ENCODE results near the gene SESTD1. TPM values are rescaled to one million over a fixed set of nuclear protein-coding genes. Genes with fewer than 3 reads are reported as not detected.

SESTD1 gene
- total RNA-seq, 1 experiment from 2014 or later = 26.9 TPM

- no peak overlapping the region for H3K4me3 ChIP-seq (ENCODE audit: low read depth, low read length, poor library complexity, severe bottlenecking)
- H3K27me3 ChIP-seq (replicated peaks; ENCODE audit: insufficient read depth, low read depth, low read length, poor library complexity) = no peaks in the 10 kb centered on the region
- no peak for DNase-seq (ENCODE audit: low spot score)
- TF ChIP-seq EZH2 (IDR thresholded peaks at IDR 0.05; ENCODE audit: borderline replicate concordance, low read depth, low read length, poor library complexity, severe bottlenecking) = no peak
- no peak for TF ChIP-seq CTCF (conservative IDR thresholded peaks at IDR 0.05; ENCODE audit: low read depth, low read length)
- no peak overlapping the region for H3K27ac ChIP-seq (ENCODE audit: low read depth, low read length, poor library complexity, severe bottlenecking)
- ChIA-PET CTCF (no interaction called here), POLR2A (ENCODE audit: low non-redundant PET) (no interaction called here)
- intact Hi-C loops (cut with micrococcal nuclease; ENCODE audit: unreplicated experiment) = no loop called here
- H3K36me3 ChIP-seq (ENCODE audit: insufficient read depth, low read length, poor library complexity, severe bottlenecking) = no peaks in the 10 kb centered on the region
- no TSS peak for BruUV-seq (replicated peaks)
- no peaks in the 10 kb centered on the region for H3K4me1 ChIP-seq (ENCODE audit: insufficient read depth, low read length, poor library complexity, severe bottlenecking)
- H3K9me3 ChIP-seq (ENCODE audit: low read depth, low read length, poor library complexity, severe bottlenecking) = peaks cover 8% of the 10 kb centered on the region
These were observed 11.4 kb downstream of the SESTD1 start for GRCh38 chr2:179253226-179253625.

GRCh38 chr2:179252423-179252822 is 12.2 kb downstream of the SESTD1 start:
- ChIA-PET POLR2A (ENCODE audit: low non-redundant PET) (no interaction called here), CTCF (no interaction called here)
- DNase-seq (ENCODE audit: low spot score) = no peak
- H3K27me3 ChIP-seq (replicated peaks; ENCODE audit: insufficient read depth, low read depth, low read length, poor library complexity) = no peaks in the 10 kb centered on the region
- H3K36me3 ChIP-seq (ENCODE audit: insufficient read depth, low read length, poor library complexity, severe bottlenecking) = no peaks in the 10 kb centered on the region
- no TSS peak for BruUV-seq (replicated peaks)
- H3K9me3 ChIP-seq (ENCODE audit: low read depth, low read length, poor library complexity, severe bottlenecking) = peaks cover 8% of the 10 kb centered on the region
- TF ChIP-seq CTCF (conservative IDR thresholded peaks at IDR 0.05; ENCODE audit: low read depth, low read length) = no peak
- TF ChIP-seq EZH2 (IDR thresholded peaks at IDR 0.05; ENCODE audit: borderline replicate concordance, low read depth, low read length, poor library complexity, severe bottlenecking) = no peak
- no peak overlapping the region for H3K4me3 ChIP-seq (ENCODE audit: low read depth, low read length, poor library complexity, severe bottlenecking)
- intact Hi-C loops (cut with micrococcal nuclease; ENCODE audit: unreplicated experiment) = no loop called here
- H3K4me1 ChIP-seq (ENCODE audit: insufficient read depth, low read length, poor library complexity, severe bottlenecking) = no peaks in the 10 kb centered on the region
- no peak overlapping the region for H3K27ac ChIP-seq (ENCODE audit: low read depth, low read length, poor library complexity, severe bottlenecking)

GRCh38 chr2:179251870-179252269 is 12.8 kb downstream of the SESTD1 start:
- no TSS peak for BruUV-seq (replicated peaks)
- Histone ChIP-seq H3K4me1 (ENCODE audit: insufficient read depth, low read length, poor library complexity, severe bottlenecking) (no peaks in the 10 kb centered on the region), H3K9me3 (ENCODE audit: low read depth, low read length, poor library complexity, severe bottlenecking) (peaks cover 8% of the 10 kb centered on the region), H3K4me3 (ENCODE audit: low read depth, low read length, poor library complexity, severe bottlenecking) (no peak overlapping the region), H3K36me3 (ENCODE audit: insufficient read depth, low read length, poor library complexity, severe bottlenecking) (no peaks in the 10 kb centered on the region), H3K27me3 (replicated peaks; ENCODE audit: insufficient read depth, low read depth, low read length, poor library complexity) (no peaks in the 10 kb centered on the region), H3K27ac (ENCODE audit: low read depth, low read length, poor library complexity, severe bottlenecking) (no peak overlapping the region)
- intact Hi-C loops (cut with micrococcal nuclease; ENCODE audit: unreplicated experiment) = no loop called here
- DNase-seq (ENCODE audit: low spot score) = no peak
- CTCF ChIA-PET = no interaction called here
- POLR2A ChIA-PET (ENCODE audit: low non-redundant PET) = no interaction called here
- TF ChIP-seq CTCF (conservative IDR thresholded peaks at IDR 0.05; ENCODE audit: low read depth, low read length) = no peak
- TF ChIP-seq EZH2 (IDR thresholded peaks at IDR 0.05; ENCODE audit: borderline replicate concordance, low read depth, low read length, poor library complexity, severe bottlenecking) = no peak

Data from A673 (cell line).